SW 1271 (cell line): ENCODE data around the gene SKIL.
A peak's percentile ranks its signal among the peaks of the same experiment; 100 is the strongest.

Experiments used
- DNase-seq, 2 experiments: peaks; one replicate each; lab custom pipeline; 2025; lab: John Stamatoyannopoulos, UW

Gene SKIL

GRCh38 chr3:170350515-170351413, 6.8 kb upstream of the SKIL start:
- DNase-seq: no peak

- DNase-seq: no peak
Observed at GRCh38 chr3:170352936-170353335, 4.6 kb upstream of the SKIL start.

GRCh38 chr3:170353485-170353884, 4.0 kb upstream of the SKIL start:
- DNase-seq: no peak

- DNase-seq: no peak
Observed at GRCh38 chr3:170354760-170355159, 2.8 kb upstream of the SKIL start.

GRCh38 chr3:170355738-170356595, 1.5 kb upstream of the SKIL start:
- no peak for DNase-seq

GRCh38 chr3:170356596-170357175, 829 bp upstream of the SKIL start:
- peak; percentile 40 to 76 for DNase-seq

- DNase-seq: peak; percentile 31 to 72
Observed at GRCh38 chr3:170358042-170359010, 811 bp downstream of the SKIL start.

GRCh38 chr3:170359178-170359704, 1.7 kb downstream of the SKIL start:
- DNase-seq: no peak

GRCh38 chr3:170360466-170360865, 3.0 kb downstream of the SKIL start:
- no peak for DNase-seq

- no peak for DNase-seq
Observed at GRCh38 chr3:170360916-170361315, 3.4 kb downstream of the SKIL start.

- no peak for DNase-seq
Observed at GRCh38 chr3:170361711-170362110, 4.2 kb downstream of the SKIL start.

- no peak for DNase-seq
Observed at GRCh38 chr3:170363471-170363994, 6.0 kb downstream of the SKIL start.

GRCh38 chr3:170364965-170365364, 7.5 kb downstream of the SKIL start:
- no peak for DNase-seq

GRCh38 chr3:170367797-170368196, 10.3 kb downstream of the SKIL start:
- no peak for DNase-seq

- no peak for DNase-seq
Observed at GRCh38 chr3:170368921-170369320, 11.4 kb downstream of the SKIL start.

- no peak for DNase-seq
Observed at GRCh38 chr3:170372190-170372879, 14.8 kb downstream of the SKIL start.

GRCh38 chr3:170383567-170383966, 26.1 kb downstream of the SKIL start:
- DNase-seq: no peak

- no peak for DNase-seq
Observed at GRCh38 chr3:170386468-170386867, 29.0 kb downstream of the SKIL start.

- DNase-seq: no peak
Observed at GRCh38 chr3:170387950-170388349, 30.4 kb downstream of the SKIL start.

- DNase-seq: no peak
Observed at GRCh38 chr3:170391108-170391507, 33.6 kb downstream of the SKIL start.
